Stimulated activated CD8-positive, alpha-beta memory T cell treated with anti-CD3 and anti-CD28 coated beads, Interleukin-4, amount 100 ng/mL, for 1 hour (primary cell): ENCODE data around the gene ZBTB3.
A peak's percentile ranks its signal among the peaks of the same experiment; 100 is the strongest.
"Not testable (repeated sequence)": the region's sequence is repeated elsewhere in the genome, so short reads cannot be mapped to it uniquely, and the experiment has no call there.

Experiments used
- DNase-seq, 2 donors: peaks; one replicate each; pipeline ENCODE4 v3.0.0-alpha.2; 2020; ENCODE audit warnings: low read depth in 2 of 2, low spot score in 1 of 2

Gene ZBTB3

DNA sequence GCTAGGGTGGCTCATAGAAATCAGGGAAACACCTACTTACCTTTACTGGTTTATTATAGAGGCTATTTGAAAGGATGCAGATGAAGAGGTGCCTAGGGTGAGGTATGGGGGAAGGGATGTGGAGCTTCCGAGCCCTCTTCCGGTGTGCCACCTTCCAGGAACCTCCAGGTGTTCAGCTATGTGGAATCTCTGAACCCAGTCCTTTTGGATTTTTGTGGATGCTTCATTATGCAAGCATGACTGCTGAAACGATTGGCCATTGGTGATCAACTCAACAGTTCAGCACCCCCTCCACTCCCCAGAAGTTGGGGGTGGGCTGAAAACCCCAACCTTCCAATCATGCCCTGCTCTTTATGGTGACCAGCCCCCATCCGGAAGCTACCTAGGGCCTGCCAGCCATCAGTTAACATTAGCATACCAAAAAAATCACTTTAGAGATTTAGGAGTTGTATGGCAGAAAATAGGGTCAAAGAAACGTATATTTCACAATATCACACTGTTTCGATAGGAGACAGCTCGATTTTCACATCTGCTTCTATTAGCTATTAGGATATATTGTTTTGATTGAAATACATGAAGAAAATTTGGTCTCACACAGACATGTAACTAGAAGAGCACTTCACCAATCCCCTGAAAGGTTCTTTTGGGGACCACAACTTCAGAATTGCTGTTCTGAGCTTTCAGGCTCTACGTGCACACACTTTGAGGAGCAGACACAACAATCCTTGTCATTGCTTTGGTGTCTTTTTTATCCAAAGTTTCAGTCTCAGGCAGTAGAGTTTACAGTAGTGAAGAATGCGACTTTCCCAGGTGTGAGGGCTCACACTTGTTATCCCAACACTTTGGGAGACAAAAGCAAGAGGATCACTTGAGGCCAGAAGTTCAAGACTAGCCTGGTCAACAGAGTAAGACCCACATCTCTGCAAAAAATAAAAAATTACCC is 4.2 kb upstream of the ZBTB3 start:
- no peak for DNase-seq

DNA sequence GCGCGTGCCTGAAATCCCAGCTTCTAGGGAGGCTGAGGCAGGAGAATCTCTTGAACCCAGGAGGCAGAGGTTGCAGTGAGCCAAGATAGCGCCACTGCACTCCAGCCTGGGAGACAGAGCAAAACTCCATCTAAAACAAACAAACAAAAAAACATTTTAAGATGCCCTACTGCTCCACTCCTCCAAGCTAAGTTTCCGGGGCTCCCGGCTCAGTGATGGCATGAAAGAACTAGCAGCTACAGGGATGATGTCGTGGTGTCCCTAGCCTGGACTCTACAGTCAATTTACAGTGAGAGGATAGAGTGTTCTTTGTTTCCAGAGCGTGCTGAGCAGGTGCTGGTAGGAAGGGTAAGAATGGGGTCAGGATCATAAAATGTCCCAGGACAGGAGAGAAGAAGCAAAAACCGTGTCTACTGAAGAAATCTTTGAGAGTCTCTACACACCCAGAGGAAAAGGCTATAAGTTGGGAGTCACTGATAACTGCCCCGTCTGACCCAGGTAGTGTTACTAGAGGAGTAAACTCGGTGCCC is 1.2 kb upstream of the ZBTB3 start:
- no peak for DNase-seq

DNA sequence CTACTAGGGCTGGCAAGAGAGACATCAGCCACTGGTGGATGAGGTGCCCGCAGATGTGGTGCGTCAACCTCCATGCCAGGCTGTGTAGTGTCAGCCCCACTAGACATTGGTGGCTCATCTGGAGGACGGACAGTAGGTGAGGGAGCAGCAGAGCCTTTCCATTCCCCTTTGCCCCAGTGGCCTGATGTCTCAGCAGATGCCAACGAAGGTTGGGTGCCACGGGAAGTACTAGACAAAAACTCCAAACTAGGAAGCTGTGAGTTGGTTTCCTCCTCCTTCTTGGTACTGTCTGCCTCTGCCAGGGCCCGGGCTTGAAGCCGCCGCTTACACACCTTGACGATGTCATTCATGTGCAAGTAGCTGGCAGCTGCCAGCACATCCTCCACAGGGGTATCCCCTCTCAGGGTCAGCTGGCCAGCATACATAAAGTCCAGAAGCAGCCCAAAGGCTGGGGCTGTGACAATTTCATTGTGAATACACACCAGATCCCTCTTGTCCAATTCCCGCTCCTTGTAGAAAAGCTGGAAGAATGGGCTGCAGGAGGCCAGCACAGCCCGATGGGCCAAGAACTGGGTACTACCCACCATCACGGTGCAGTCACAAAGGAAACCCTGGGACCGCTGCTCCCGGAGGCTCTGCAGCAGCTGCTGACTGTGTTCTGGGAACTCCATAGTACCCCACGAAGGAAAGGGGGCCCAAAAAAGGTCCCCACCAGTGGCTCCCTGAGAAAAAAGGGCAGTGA is 795 bp downstream of the ZBTB3 start:
- DNase-seq: no peak

DNA sequence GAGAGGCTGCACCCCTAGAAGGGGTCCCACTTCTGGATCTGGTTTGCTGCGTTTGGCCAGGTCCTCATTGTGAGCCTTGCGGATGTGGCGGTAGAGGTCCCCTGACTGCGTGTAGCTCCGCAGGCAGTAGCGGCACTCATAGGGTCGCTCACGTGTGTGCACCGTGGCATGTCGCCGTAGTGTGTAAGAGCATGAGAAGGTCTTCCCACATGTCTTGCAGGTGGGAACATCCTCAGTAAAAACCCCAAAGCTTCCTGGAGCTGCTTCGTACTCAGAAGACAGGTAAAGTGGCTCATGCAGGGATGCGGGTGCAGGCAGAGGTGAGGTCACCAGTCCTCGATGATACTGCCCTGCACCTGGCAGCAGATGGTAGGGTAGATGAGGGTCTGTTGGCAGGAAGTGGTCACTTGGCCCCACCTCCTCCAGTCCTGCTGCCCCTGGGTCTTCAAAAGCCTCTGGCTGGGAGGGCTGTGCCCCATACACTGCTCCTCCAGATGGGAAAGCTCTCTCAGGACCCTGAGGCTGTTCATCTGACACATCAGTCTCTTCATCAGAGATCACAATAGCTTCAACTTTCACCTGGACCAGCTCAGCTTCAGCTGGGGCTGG is 1.7 kb downstream of the ZBTB3 start:
- DNase-seq: no peak

DNA sequence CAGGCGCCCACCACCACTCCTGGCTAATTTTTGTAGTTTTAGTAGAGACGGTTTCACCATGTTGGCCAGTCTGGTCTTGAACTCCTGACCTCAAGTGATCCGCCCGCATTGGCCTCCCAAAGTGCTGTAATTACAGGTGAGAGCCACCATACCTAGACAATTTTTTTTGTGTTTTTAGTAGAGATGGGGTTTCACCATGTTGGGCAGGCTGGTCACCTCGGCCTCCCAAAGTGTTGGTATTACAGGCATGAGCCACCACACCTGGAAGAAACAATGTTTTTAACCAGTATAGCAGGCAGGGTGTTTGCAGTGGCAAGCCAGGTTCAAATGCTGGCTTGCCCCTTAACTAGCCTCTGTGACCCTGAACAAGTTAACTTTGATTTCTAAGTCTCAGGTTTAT is 4.0 kb downstream of the ZBTB3 start:
- DNase-seq: not testable (repeated sequence)

DNA sequence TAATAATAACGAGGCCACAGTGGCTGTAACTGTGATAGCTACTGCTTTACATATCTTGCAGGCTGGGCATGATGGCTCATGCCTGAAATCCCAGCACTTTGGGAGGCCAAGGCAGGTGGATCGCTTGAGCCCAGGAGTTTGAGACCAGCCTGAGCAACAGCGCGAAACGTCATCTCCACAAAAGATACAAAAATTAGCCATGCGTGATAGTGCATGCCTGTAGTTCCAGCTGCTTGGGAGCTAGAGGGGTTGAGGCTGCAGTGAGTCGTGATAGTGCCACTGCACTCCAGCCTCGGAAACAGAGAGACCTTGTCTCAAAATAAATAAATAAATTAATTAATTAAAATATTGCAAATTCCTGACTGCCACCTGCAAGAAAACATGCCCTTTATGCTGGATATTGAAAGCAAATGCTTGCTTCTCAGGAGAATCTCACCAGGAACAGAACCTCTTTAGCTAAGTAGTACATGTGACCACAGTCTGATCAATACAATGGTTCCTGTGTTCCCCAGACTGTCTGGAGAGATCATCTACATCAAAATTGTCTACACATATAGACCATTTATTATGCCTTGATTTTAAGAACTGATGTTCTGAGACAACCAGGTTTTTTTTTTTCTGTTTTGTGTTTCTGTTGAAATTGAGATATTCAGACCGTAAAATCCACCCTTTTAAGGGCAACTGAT is 6.3 kb downstream of the ZBTB3 start:
- DNase-seq: no peak

DNA sequence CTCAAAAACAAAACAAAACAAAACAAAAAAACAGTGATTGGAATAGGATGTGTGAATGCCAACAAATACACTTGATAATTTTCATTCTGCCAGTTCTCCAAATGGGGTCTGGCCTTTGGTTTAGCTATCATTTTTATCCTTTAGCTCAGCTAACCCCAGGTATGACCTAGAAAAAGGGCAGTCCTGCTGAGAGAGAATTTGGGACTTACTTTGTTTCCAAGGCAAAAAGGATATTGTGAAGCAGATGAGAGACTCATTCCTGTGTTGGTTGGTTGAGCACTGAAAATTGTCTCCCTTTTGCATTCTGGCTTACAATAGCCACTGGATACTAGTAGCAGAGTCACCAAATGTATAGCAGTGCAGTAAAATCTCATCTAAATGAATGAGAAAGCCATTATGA is 16.8 kb downstream of the ZBTB3 start:
- DNase-seq: no peak

DNA sequence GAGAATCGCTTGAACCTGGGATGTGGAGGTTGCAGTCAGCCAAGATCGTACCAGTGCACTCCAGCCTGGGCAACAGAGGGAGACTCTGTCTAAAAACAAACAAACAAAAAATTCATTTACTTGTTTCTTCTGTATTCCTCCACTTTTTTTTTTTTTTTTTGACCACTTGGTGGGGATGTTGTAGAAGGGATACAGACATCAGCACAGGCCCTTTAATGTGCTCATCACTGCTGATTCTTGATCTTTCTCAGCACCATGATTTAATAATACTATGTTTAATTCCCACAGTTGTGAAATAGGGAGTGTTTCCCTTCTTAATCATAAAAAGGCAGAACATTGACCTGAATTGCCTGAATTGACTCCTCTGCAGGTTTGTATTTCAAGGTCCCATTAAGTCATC is 21.1 kb downstream of the ZBTB3 start:
- DNase-seq: no peak

DNA sequence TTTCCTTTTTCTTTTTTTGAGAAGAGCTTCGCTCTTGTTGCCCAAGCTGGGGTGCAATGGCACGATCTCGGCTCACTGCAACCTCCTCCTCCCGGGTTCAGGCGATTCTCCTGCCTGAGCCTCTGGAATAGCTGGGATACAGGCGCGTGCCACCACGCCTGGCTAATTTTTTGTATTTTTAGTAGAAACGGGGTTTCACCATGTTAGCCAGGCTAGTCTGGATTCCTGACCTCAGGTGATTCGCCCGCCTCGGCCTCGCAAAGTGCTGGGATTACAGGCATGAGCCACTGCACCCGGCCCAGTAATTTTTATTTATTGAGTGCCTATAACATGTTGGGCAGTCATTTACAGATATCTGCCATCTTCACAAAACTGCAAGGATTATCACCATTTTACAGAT is 23.9 kb downstream of the ZBTB3 start:
- not testable (repeated sequence) for DNase-seq

DNA sequence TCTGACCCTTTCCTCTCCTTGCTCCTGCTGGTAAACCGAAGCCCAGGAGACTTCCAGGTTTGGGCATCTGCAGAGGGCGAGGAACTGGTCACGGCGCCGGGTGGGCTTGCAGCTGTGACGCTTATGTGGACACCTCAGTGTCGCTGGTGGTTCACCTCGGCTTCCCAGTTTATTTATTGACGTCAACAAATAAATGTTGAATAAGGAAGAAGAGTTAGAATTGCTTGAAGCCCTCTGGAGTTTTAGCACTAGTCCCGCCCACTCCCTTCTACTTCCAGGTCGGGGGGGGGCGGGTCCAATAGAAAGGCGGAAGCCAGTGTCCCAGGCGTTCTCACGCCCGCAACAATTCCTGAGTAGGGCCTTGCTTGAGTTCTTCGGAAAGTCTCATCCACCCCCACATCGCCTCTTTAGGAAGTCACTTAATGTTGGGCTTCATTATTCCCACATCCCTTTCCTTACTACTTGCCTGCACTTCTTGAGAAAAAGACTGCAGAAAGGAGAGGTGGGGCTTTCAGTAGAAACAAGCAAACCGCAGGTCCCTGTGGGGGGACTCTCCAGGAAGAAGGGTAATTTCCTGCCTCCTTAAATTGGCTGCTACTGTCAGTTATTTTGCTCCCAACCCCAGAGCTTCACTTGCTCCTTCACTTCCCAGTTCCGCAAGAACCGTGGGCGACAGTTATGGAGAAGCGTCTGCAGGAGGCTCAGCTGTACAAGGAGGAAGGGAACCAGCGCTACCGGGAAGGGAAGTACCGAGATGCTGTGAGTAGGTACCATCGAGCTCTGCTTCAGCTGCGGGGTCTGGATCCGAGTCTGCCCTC is 25.6 kb downstream of the ZBTB3 start, which contains the start of gene TTC9C:
Gene TTC9C, plus strand, starts transcription at position 316 of the 818 bp plus-strand sequence. Its CDS starts 363 bp downstream, at position 679.
- DNase-seq: peak; percentile 60 to 76

DNA sequence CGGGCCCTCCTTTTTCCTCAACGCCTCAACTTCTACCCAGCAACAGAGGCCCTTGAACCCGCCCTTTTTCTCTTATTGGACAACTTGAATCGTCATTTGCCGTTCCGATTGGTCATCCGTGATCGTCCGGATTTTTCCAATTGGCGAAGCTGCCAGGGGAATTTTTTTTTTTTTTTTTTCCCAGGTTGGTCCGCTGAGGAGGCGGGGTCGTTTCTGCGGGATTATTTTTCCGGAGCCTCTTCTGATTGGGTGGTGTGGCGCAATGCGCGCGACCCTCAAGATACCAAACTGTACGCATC is 26.1 kb downstream of the ZBTB3 start:
- peak; percentile 49 to 63 for DNase-seq

DNA sequence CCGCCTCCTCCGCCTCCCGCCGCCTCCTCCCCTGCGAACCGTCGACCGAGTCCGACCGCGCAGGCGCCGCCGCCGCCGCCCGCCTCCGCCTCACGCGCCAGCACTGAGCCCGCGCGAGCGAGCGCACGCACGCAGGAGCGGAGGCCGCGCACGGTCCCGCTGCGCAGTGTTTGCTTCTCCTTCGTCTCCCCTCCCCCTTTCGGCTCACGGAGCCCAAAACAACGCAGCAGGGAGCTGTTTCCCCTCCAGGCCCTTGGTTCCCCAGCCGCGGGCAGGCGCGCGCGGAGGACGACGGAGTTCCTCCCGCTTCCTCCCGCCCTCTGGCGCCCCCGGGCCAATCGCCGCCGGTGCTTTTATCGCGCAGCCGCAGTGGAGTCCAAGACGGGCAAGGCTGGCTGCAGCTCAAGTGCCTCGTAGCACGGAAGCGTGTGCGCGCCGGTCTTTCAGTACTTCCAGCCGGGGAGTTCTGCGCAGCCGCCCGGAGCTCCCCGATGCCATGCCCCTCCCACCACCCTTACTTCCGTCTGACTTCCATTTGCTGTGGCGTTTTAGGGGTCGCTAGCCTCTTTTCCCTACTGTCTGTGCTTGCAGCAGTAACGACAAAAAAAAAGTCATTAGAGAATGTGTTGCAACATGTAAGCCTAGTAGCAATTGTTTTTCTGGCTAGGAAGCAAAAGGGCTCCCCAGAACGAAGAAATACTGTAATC is 26.6 kb downstream of the ZBTB3 start, which contains the start of gene HNRNPUL2:
Gene HNRNPUL2, minus strand, starts transcription at position 293 of the 707 bp plus-strand sequence. CDS start 301 bp downstream, outside the sequence.
- DNase-seq: peak; percentile 93 to 97

DNA sequence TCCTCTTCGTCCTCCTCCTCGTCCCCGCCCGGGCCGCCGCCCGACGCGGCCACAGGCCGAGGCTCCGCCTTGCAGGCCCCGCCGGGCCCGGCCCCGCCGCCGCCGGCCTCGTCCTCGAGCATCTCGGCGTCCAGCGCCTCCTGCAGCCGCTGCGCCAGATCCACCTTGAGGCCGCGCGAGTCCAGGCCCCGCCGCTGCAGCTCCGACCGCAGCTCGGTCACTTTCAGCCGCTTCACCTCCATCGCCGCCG is 27.1 kb downstream of the ZBTB3 start:
- no peak for DNase-seq

DNA sequence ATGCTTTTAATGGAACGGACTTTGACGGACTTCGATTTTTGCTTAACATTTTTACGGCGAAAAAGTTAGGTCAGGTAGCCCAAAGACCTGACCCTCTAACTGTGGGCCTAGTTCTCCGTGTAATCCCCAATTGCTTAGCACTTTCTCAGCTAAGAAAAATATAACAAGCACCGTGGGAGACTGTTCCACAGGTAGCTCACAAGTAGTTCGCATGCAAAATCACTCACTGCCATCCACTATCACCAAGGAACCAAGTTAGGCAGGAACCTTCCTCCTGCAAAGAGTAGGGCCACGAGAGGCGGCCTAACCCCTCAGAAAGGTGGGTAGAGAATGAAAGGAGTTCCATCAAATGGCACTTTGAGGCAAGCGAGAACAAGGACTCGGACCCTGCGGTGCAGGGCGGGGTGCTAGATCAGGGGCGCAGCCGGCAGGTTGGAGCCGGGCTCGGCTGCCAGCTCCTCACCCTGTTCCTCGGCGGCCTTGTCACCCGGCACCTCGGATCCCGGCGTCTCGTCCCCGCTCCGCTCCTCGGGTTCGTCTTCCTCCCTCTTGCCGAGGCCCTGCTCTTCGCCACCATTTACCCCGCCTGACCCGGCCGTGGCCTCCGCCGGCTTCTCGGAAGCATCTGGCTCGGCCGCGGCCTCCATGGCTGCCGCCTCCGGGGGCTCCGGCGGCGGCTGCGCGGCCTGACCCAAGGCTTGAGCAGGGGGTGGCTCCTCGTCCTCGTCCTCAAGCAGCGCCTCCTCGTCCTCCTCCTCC is 27.6 kb downstream of the ZBTB3 start:
- no peak for DNase-seq

DNA sequence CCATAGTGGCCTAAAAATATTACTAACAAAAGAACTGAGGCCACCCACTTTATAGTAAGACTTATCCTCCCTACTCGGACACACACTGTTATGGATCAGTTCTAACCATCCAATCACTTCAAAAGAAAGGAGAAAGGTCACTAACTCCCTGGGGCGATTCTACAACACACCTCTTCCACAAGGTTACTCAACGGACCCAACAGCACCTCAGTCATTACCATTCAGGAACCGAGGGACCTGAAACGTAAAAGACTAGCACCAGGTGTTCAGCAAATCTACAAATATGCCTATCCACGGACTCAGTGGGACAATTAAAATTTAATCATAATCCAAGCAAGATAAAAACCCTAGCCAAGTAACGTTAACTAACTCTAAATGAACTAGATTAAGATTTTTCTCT is 28.3 kb downstream of the ZBTB3 start:
- no peak for DNase-seq

DNA sequence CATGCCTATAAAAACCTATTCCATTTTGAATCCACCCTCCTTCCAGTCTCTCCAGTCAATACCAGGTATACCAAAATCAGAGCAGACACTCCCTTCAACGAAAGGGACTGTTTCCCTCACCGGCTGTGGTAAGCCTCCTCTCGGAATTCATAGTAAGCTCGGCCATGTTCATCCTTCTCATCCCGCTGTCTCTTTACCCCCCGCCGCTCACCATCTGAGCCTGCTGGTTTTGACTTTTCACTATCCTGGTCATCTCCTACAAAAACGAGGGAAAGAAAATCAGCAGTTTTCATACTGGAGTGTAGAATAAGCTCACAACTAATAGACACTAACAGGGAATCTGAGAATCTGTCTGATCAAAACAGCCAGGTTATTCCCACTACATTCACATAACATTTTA is 29.8 kb downstream of the ZBTB3 start:
- no peak for DNase-seq

DNA sequence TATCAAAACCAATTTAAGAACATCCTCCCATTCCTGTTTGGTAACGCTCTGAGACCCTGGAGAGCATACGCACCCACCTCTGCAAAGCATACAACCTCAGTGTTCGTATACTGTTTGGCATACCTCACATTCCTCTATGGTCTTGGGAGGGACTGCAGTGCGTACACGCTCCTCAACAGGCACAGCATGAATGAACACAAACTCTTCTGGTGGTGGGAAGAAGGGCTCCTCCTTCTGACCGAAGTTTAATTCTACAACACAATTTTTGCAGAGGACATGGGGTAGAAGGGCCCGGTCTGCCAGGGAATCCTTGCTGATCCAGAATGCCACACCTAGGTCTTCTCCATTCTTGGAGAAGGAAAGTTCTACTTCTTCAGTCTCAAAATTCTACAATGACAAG is 32.0 kb downstream of the ZBTB3 start:
- DNase-seq: no peak

DNA sequence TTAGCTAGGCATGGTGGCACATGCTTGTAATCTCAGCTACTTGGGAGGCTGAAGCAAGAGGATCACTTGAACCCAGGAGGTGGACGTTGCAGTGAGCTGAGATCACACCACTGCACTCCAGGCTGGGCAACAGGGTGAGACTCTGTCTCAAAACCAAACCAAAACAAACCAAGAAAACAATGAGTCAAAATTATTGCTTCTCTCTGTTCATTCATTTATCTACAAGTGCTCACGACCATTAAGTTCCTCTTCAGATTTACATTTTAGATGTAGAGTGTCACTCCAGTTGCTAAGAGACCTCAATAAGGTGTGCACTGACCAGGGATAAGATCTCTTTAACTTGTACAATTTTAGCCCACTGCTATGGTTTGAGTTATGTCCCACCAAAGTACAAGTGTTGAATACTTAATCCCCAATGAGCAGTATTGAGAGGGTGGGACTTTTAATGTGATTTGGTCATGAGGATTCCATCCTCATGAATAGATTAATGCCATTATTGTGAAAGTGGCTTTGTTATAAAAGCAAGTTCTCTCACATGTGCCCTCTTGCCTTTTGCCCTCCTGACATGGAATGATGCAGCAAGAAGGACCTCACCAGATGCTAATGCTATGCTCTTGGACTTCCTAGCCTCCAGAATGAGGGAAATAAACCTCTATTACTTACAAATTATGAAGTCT is 34.5 kb downstream of the ZBTB3 start:
- DNase-seq: no peak

DNA sequence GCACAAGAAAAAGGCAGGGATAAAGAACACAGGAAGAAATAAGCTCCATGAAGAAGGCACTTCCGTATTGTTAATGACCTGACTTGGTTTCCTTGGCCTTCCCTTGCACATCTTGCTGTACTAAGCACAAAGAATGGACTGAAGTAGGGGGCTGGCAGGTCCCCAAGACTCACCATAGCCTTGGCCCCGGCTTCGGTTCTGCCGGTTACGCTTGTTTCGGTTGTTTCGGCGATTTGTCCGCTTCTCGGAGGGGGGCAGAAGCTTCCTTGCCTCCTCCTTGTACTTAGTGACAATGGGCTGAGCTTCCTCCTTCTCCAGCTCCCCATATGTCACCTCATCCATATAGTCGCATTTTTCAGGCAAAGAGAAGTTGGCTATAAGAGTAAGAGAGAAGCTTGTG is 37.1 kb downstream of the ZBTB3 start:
- no peak for DNase-seq
